ENCODE results near the gene ATP13A5. TPM values are rescaled to one million over a fixed set of nuclear protein-coding genes. Genes with fewer than 3 reads are reported as not detected.

Gene ATP13A5
- total and polyA plus RNA-seq, 11 donors = not detected

DNA sequence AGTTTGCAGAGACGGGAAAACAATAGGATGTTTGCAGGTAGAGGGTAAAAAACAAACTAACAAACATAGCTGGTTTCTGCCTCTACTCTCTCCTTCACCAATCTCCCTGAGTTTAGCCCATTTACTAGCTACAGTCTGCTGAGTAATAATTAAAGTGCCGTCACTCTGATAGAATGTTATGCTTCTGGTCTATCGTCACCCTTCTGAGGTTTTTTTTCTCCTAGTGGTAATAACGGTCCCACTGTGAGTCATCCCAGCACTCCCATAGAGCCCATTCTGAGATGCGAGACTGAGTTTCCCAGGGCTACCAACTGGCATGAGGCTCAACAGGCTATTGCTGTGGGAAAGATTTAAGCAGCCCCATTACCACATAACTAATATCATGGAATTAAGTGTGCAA is 81.1 kb downstream of the ATP13A5 start:
- H3K4me3 ChIP-seq = no peak overlapping the region
- H3K36me3 ChIP-seq = no peaks in the 10 kb centered on the region
- H3K4me1 ChIP-seq = no peaks in the 10 kb centered on the region
- intact Hi-C loops (cut with DNase I) = no loop called here
- DNase-seq = no peak
- TF ChIP-seq, protein P1, sequence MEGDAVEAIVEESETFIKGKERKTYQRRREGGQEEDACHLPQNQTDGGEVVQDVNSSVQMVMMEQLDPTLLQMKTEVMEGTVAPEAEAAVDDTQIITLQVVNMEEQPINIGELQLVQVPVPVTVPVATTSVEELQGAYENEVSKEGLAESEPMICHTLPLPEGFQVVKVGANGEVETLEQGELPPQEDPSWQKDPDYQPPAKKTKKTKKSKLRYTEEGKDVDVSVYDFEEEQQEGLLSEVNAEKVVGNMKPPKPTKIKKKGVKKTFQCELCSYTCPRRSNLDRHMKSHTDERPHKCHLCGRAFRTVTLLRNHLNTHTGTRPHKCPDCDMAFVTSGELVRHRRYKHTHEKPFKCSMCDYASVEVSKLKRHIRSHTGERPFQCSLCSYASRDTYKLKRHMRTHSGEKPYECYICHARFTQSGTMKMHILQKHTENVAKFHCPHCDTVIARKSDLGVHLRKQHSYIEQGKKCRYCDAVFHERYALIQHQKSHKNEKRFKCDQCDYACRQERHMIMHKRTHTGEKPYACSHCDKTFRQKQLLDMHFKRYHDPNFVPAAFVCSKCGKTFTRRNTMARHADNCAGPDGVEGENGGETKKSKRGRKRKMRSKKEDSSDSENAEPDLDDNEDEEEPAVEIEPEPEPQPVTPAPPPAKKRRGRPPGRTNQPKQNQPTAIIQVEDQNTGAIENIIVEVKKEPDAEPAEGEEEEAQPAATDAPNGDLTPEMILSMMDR (IDR thresholded peaks at IDR 0.05) = no peak
- TF ChIP-seq POLR2A (IDR thresholded peaks at IDR 0.05) = no peak
- H3K27ac ChIP-seq = no peak overlapping the region
- H3K9me3 ChIP-seq = peaks cover 0 to 11% (median 0%) of the 10 kb centered on the region in 12 donors
- ATAC-seq = no peak
- WGBS, 4 donors = 85 to 89% (median 88%) methylated on average over 5 of the region's 5 CpGs
- H3K27me3 ChIP-seq = no peaks in the 10 kb centered on the region

DNA sequence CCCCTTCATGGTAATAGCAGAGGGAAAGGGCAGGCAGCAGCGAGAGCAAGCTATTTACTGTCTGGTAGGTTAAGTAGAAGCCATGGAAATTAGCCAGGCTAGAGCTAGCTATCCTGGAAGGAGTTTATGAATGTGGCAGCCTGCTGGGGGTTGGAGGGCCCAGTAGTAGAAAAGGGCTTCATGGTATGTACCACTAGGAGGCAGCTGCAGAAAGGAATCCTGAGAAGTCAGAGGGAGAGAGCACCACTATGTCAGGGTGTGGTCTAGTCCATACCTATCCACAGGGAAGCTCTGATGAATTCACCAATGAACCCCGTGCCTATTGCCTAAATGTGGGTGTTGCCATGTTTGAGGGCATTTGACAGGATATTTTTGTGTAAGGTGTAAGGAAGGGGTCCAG is 82.6 kb downstream of the ATP13A5 start:
- H3K4me3 ChIP-seq = no peak overlapping the region
- no peak for DNase-seq
- intact Hi-C loops (cut with DNase I) = no loop called here
- H3K9me3 ChIP-seq = peaks cover 0 to 19% (median 0%) of the 10 kb centered on the region in 12 donors
- no peaks in the 10 kb centered on the region for H3K27me3 ChIP-seq
- no peaks in the 10 kb centered on the region for H3K36me3 ChIP-seq
- no peak overlapping the region for H3K27ac ChIP-seq
- no peak for ATAC-seq
- 81 to 84% (median 82%) methylated on average over 2 of the region's 2 CpGs for whole genome bisulfite sequencing, 4 donors
- TF ChIP-seq POLR2A (IDR thresholded peaks at IDR 0.05) = no peak
- H3K4me1 ChIP-seq = no peaks in the 10 kb centered on the region

DNA sequence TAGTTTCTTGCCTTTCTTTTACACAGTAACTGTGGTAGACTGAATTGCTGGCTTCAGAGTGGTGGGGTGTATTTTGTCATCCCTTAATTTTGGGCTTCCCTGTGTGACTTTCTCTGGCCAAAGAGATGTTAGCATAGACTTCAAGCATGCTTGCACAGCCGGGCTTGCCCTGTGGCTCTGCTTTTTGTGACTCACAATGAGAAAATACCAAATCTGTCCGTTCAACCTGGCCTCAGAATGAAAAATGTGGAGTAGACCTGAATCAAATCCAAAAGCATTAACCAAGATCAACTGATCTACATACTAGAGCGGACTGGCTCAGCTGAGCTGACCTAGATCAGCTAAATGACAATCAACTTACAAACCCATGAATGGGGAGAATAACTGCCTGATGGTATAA is 86.2 kb downstream of the ATP13A5 start:
- H3K36me3 ChIP-seq = no peaks in the 10 kb centered on the region
- intact Hi-C loops (cut with DNase I) = no loop called here
- DNase-seq = no peak
- 73 to 87% (median 79%) methylated on average over 3 of the region's 3 CpGs for WGBS, 4 donors
- TF ChIP-seq, protein P1 (IDR thresholded peaks at IDR 0.05) = no peak
- TF ChIP-seq POLR2A (IDR thresholded peaks at IDR 0.05) = no peak
- H3K9me3 ChIP-seq = peaks cover 0 to 20% (median 0%) of the 10 kb centered on the region in 12 donors
- ATAC-seq = no peak
- no peak overlapping the region for H3K27ac ChIP-seq
- no peak overlapping the region for H3K4me3 ChIP-seq
- H3K27me3 ChIP-seq = no peaks in the 10 kb centered on the region
- no peaks in the 10 kb centered on the region for H3K4me1 ChIP-seq

DNA sequence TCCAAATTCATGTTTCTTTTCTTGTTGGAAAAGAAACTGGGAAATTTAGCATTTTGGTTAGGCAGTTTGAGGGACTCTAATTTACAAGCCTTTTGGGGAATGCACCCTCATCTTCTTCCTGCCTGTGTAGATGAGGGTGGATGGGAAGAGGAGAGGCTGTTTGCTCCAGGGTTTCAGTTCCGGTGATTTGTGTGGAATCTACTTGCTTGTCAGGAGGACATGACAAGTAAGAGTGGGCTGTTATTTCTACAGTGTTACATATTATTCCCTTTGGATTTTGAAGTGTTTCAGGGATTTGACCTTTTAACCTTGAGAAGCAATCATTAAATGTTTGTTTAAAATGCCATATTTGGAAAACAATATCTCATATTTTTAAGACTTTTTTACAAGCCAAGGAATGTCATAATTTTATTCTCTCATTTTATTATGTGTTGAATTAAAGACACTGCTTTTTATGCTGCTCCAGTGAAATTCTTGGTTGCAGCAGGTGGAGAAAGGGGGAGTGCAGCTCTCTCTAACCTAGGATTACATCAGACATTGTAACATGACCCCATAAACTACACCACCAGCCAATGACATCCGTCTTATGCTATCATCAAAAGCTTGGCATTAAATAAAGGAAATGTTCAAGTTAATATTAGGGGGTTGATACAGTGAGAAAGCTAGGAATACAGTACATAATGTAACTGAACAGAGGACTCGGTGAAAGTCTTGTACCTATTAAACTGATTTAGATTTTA is 107.3 kb downstream of the ATP13A5 start:
- ATAC-seq (no peak), DNase-seq (no peak)
- 69 to 84% (median 78%) methylated on average over 3 of the region's 3 CpGs for WGBS, 4 donors
- TF ChIP-seq POLR2A (IDR thresholded peaks at IDR 0.05) = no peak
- TF ChIP-seq, protein P1 (IDR thresholded peaks at IDR 0.05) = no peak
- H3K4me1 ChIP-seq = peaks cover 0 to 4% (median 0%) of the 10 kb centered on the region in 12 donors
- H3K9me3 ChIP-seq = no peaks in the 10 kb centered on the region
- H3K27me3 ChIP-seq = no peaks in the 10 kb centered on the region
- intact Hi-C loops (cut with DNase I) = no loop called here
- H3K4me3 ChIP-seq = no peak overlapping the region
- H3K27ac ChIP-seq = no peak overlapping the region
- H3K36me3 ChIP-seq = no peaks in the 10 kb centered on the region

DNA sequence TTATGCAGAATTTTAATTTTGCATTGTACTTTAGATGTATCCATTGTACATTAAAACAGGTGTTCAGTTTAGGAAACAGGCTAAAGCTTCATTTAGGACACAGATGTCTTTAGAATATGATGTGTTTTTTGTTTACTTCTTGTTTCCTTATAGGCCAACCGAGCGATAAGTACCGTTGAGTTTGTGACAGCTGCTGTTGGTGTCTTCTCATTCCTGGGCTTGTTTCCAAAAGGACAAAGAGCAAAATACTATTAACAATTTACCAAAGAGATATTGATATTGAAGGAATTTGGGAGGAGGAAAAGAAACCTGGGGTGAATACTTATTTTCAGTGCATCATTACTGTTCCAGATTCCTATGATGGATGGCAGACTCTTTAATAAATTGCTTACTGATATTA is 108.1 kb downstream of the ATP13A5 start:
- TF ChIP-seq POLR2A (IDR thresholded peaks at IDR 0.05) = no peak
- TF ChIP-seq, protein P1 (IDR thresholded peaks at IDR 0.05) = no peak

More for the DNA sequence above, 108.1 kb downstream of the ATP13A5 start:
- H3K9me3 ChIP-seq = no peaks in the 10 kb centered on the region
- intact Hi-C loops (cut with DNase I) = no loop called here
- H3K4me3 ChIP-seq = no peak overlapping the region
- no peaks in the 10 kb centered on the region for H3K27me3 ChIP-seq
- H3K36me3 ChIP-seq = no peaks in the 10 kb centered on the region
- 46 to 61% (median 57%) methylated on average over 3 of the region's 3 CpGs for WGBS, 4 donors
- H3K4me1 ChIP-seq = peaks cover 0 to 4% (median 0%) of the 10 kb centered on the region in 12 donors
- H3K27ac ChIP-seq = no peak overlapping the region
- no peak for DNase-seq
- no peak for ATAC-seq
